NCI-H1048 (cell line): ENCODE results near the gene STK11.

Experiments
- DNase-seq: peaks from one replicate; lab custom pipeline; 2025; lab: John Stamatoyannopoulos, UW

The STK11 gene

GRCh38 chr19:1205114-1206099 is at the start of gene STK11:
TSS of gene STK11 (plus strand) at chr19:1205778. CDS start at chr19:1206914, 1,136 bp downstream.
- peak; percentile 93 for DNase-seq

- DNase-seq = no peak
Measured at GRCh38 chr19:1156305-1156801, 49.2 kb upstream of the STK11 start.

- DNase-seq = no peak
Measured at GRCh38 chr19:1156830-1157615, 48.6 kb upstream of the STK11 start.

- no peak for DNase-seq
Measured at GRCh38 chr19:1157931-1158884, 47.4 kb upstream of the STK11 start.

- DNase-seq = no peak
Measured at GRCh38 chr19:1158885-1159448, 46.6 kb upstream of the STK11 start.

GRCh38 chr19:1159864-1160595 is 45.5 kb upstream of the STK11 start:
- DNase-seq = no peak

GRCh38 chr19:1161716-1162115 is 43.9 kb upstream of the STK11 start:
- DNase-seq = no peak

- DNase-seq = no peak
Measured at GRCh38 chr19:1162404-1163282, 42.9 kb upstream of the STK11 start.

GRCh38 chr19:1163283-1163933 is 42.2 kb upstream of the STK11 start:
- no peak for DNase-seq

GRCh38 chr19:1163934-1164683 is 41.5 kb upstream of the STK11 start:
- DNase-seq = no peak

- no peak for DNase-seq
Measured at GRCh38 chr19:1164684-1165531, 40.7 kb upstream of the STK11 start.

- no peak for DNase-seq
Measured at GRCh38 chr19:1166872-1167573, 38.6 kb upstream of the STK11 start.

GRCh38 chr19:1167687-1168571 is 37.6 kb upstream of the STK11 start:
- no peak for DNase-seq

- no peak for DNase-seq
Measured at GRCh38 chr19:1168572-1169410, 36.8 kb upstream of the STK11 start.

GRCh38 chr19:1169411-1169791 is 36.2 kb upstream of the STK11 start:
- DNase-seq = no peak
